Esophagus squamous epithelium (tissue), 5 donors: ENCODE data around the gene CCL20. TPM values are rescaled to one million over a fixed set of nuclear protein-coding genes. Genes with fewer than 3 reads are reported as not detected.

Source experiments
- DNase-seq: peaks from one replicate; lab custom pipeline; 2025; lab: John Stamatoyannopoulos, UW
- H3K27ac ChIP-seq, 4 donors: fragments of 200-600 bp; sonication (generic); one replicate each; pipeline ENCODE4 v1.5.1; 2016 to 2019; ENCODE audit warnings: mild to moderate bottlenecking in 1 of 4
- H3K27me3 ChIP-seq, 4 donors: fragments of 200-600 bp; sonication (generic); 1 replicate in 3 of 4; 2 replicates in 1 of 4; pipeline versions ENCODE4 v1.5.1 to v1.6.0; 2017 to 2021; ENCODE audit warnings: antibody characterized with exemption in 1 of 4
- H3K36me3 ChIP-seq, 3 donors: fragments of 200-600 bp; sonication (generic); one replicate each; pipeline ENCODE4 v1.5.1; 2016 to 2019
- H3K4me1 ChIP-seq, 3 donors: fragments of 200-600 bp; sonication (generic); one replicate each; pipeline ENCODE4 v1.5.1; 2017 to 2019
- H3K4me3 ChIP-seq, 4 donors: fragments of 200-600 bp; sonication (generic); 1 replicate in 3 of 4; 2 replicates in 1 of 4; pipeline ENCODE4 v1.5.1; 2016 to 2019; ENCODE audit warnings: mild to moderate bottlenecking in 2 of 4, moderate library complexity in 1 of 4
- H3K9me3 ChIP-seq, 3 donors: fragments of 200-600 bp; sonication (generic); one replicate each; pipeline ENCODE4 v1.5.1; 2016 to 2019
- CTCF ChIP-seq, 6 experiments: fragments of 450-650 bp in 4 of 6; fragments of 200-600 bp in 2 of 6; sonication (generic) in 2 of 6; IDR thresholded peaks; one replicate each; pipeline ENCODE4 v1.5.1; 2016 to 2019; ENCODE audit warnings: antibody characterized with exemption in 6 of 6, mild to moderate bottlenecking in 4 of 6, moderate library complexity in 4 of 6
- POLR2A ChIP-seq, 4 donors: fragments of 450-650 bp; IDR thresholded peaks; one replicate each; pipeline ENCODE4 v1.6.1; 2017; ENCODE audit warnings: antibody characterized with exemption in 4 of 4, mild to moderate bottlenecking in 4 of 4, moderate library complexity in 3 of 4
- WGBS, 2 donors: methylation state at CpG; one replicate each; pipeline ENCODE4 v1.1.5; 2018; 5-methylcytosine and 5-hydroxymethylcytosine counted together
- intact Hi-C: fragments of 100-400 bp; cut with DNase I; formaldehyde crosslinking; loops from one replicate; pipeline ENCODE4 v1.15.0; 2022
- total RNA-seq, 4 donors: library from RNA; depleted of rRNA; stranded (reverse); fragments of >200 nt; gene quantifications; one replicate each; pipeline ENCODE4 v1.1.0, GENCODE V29; 2016
- donor health status: DM: yes; HTN: yes; CAD: no.

The CCL20 gene
- total RNA-seq, 4 donors from 2014 or later: 1.9 to 57.2 (median 8.5) TPM

- no peak overlapping the region for H3K27ac ChIP-seq
- intact Hi-C loops: no loop called here
Measured at GRCh38 chr2:227799202-227799601, 14.4 kb upstream of the CCL20 start.

DNA sequence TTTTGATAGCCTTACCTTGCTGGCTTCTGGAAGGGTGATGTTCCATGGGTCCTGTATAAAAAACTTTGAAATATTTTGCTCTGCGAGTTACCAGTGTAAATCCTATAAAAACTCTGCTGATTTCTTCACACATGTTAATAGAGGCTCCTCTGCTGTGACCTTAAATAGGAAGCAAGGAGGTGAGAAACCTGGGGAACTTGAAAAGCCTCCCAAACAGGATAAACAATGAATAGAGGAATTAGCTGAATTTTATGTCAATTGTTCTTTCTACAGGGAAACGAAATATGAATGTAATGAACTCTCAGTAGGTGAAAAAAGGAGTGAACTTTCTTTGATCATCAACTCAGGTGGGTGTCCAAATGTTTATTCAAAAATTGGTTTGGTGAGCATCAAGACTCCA lies 10.8 kb upstream of the CCL20 start:
- Histone ChIP-seq H3K4me3 (no peak overlapping the region), H3K4me1 (peaks cover 0 to 29% (median 0%) of the 10 kb centered on the region in 3 donors), H3K27ac (peak overlapping the region in 3 of 4 donors; percentile 57 to 69 (median 61)), H3K9me3 (no peaks in the 10 kb centered on the region), H3K27me3 (no peaks in the 10 kb centered on the region), H3K36me3 (no peaks in the 10 kb centered on the region)
- 25 to 33% methylated on average over 1 to 2 of the region's 2 CpGs for WGBS, 2 donors
- intact Hi-C loops: no loop called here
- TF ChIP-seq POLR2A (IDR thresholded peaks at IDR 0.05) (no peak), CTCF (IDR thresholded peaks at IDR 0.05) (no peak)
- no peak for DNase-seq

More at GRCh38 chr2:227799202-227799601, 14.4 kb upstream of the CCL20 start:
- H3K36me3 ChIP-seq: no peaks in the 10 kb centered on the region
- no peak for TF ChIP-seq CTCF (IDR thresholded peaks at IDR 0.05)
- no peak for TF ChIP-seq POLR2A (IDR thresholded peaks at IDR 0.05)
- H3K27me3 ChIP-seq: no peaks in the 10 kb centered on the region
- WGBS, 2 donors: 79 to 95% methylated on average over 3 of the region's 3 CpGs
- no peak for DNase-seq
- H3K9me3 ChIP-seq: no peaks in the 10 kb centered on the region
- peaks cover 0 to 33% (median 0%) of the 10 kb centered on the region in 3 donors for H3K4me1 ChIP-seq
- no peak overlapping the region for H3K4me3 ChIP-seq

- no peak for DNase-seq
- TF ChIP-seq POLR2A (IDR thresholded peaks at IDR 0.05) (no peak), CTCF (IDR thresholded peaks at IDR 0.05) (no peak)
- Histone ChIP-seq H3K27ac (peak overlapping the region in 2 of 4 donors; percentile 13 to 21), H3K4me3 (no peak overlapping the region), H3K36me3 (no peaks in the 10 kb centered on the region), H3K9me3 (no peaks in the 10 kb centered on the region), H3K27me3 (no peaks in the 10 kb centered on the region), H3K4me1 (peaks cover 0 to 29% (median 0%) of the 10 kb centered on the region in 3 donors)
- 78 to 80% methylated on average over 4 of the region's 4 CpGs for WGBS, 2 donors
- intact Hi-C loops: no loop called here
Measured at GRCh38 chr2:227804975-227805374, 8.7 kb upstream of the CCL20 start.

DNA sequence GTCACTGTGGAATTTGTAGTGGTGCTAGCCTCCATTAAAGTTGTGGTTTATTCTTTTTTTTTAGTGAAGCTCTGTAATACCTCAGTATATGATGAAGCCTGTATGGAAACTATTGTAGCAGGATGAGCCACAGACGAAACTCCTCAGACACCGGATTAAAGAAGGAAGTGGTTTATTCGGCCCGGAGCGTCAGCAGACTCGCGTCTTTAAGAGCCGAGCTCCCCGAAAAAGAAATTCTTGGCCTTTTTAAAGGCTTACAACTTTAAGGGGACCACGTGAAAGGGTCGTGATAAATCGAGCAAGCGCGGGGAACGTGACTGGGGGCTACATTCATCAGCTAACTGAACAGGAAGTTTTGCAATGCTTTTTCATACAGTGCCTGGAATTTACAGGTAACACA lies 8.1 kb upstream of the CCL20 start:
- no peak for TF ChIP-seq POLR2A (IDR thresholded peaks at IDR 0.05)
- no peak for TF ChIP-seq CTCF (IDR thresholded peaks at IDR 0.05)
- intact Hi-C loops: no loop called here
- 78% methylated on average over 15 of the region's 15 CpGs for WGBS, 2 donors

DNA sequence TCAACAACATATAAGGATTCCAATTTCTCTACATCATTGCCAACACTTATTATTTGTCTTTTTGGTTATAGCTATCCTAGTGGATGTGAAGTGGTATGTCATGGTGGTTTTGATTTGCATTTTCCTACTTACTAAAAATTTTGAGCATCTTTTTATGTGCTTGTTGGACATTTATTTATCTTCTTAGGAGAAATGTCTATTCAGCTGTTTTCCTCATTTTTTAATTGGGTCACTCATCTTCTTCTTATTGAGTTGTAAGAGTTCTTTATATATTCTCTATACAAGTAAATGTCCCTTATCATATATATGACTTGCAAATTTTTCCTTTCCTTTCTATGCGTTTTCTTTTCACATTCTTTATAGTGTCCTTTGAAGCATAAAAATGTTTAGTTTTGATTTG lies 4.7 kb upstream of the CCL20 start:
- Histone ChIP-seq H3K4me1 (peaks cover 0 to 28% (median 8%) of the 10 kb centered on the region in 3 donors), H3K27me3 (no peaks in the 10 kb centered on the region), H3K4me3 (no peak overlapping the region), H3K9me3 (no peaks in the 10 kb centered on the region), H3K27ac (no peak overlapping the region), H3K36me3 (no peaks in the 10 kb centered on the region)
- TF ChIP-seq POLR2A (IDR thresholded peaks at IDR 0.05): no peak
- TF ChIP-seq CTCF (IDR thresholded peaks at IDR 0.05): peak in 1 of 6 experiments; percentile 7
- intact Hi-C loops: no loop called here
- 80 to 85% methylated on average over 1 of the region's 1 CpG for WGBS, 2 donors
- DNase-seq: no peak

More for the DNA sequence above, 8.1 kb upstream of the CCL20 start:
- Histone ChIP-seq H3K4me1 (peaks cover 0 to 29% (median 0%) of the 10 kb centered on the region in 3 donors), H3K9me3 (no peaks in the 10 kb centered on the region), H3K27ac (peak overlapping the region in 1 of 4 donors; percentile 29), H3K36me3 (no peaks in the 10 kb centered on the region), H3K4me3 (peak overlapping the region in 1 of 4 donors; percentile 9), H3K27me3 (no peaks in the 10 kb centered on the region)
- DNase-seq: no peak
